DND-41 (cell line): ENCODE results near the gene DHRS11.

Source experiments
- CTCF ChIP-seq: IDR thresholded peaks from 2 replicates; pipeline ENCODE4 v1.5.1; 2012; ENCODE audit warnings: borderline replicate concordance, low read length, moderate library complexity, mild to moderate bottlenecking; ENCODE audit not compliant: poor library complexity, severe bottlenecking; ENCODE audit errors: extremely low read depth
- EZH2 ChIP-seq: IDR thresholded peaks from 3 replicates; pipeline ENCODE4 v1.6.1; 2012; ENCODE audit warnings: borderline replicate concordance, low read depth, mild to moderate bottlenecking, moderate library complexity, low read length, inconsistent platforms; ENCODE audit not compliant: severe bottlenecking

GRCh38 chr17:36594626-36595401, 3.1 kb downstream of the DHRS11 start:
- TF ChIP-seq CTCF (no peak), EZH2 (no peak)
